Natural killer cell (primary cell): Measurements from ENCODE around the gene NBEAL2. TPM values are rescaled to one million over a fixed set of nuclear protein-coding genes. Genes with fewer than 3 reads are reported as not detected.

ENCODE experiments used
- ATAC-seq, 3 donors: fragments of 150-1000 bp in 2 of 3; fragments of 200-7000 bp in 1 of 3; cut with Tn5 transposase; 1 replicate in 1 of 3; 2 replicates in 2 of 3; pipeline ENCODE4 v1.10.0; 2021; ENCODE audit warnings: mild to moderate bottlenecking in 2 of 3, moderate library complexity in 2 of 3
- DNase-seq, 2 donors: peaks; one replicate each; pipeline versions ENCODE4 v3.0.0 to v3.0.0-alpha.2; 2013 to 2021; ENCODE audit warnings: mixed read lengths in 1 of 2
- H3K27ac ChIP-seq: one replicate; pipeline ENCODE4 v1.5.1; 2013; ENCODE audit warnings: mild to moderate bottlenecking, low read length
- H3K27me3 ChIP-seq: one replicate; pipeline ENCODE4 v1.6.1; 2013; ENCODE audit warnings: low read length; ENCODE audit not compliant: control insufficient read depth, insufficient read depth
- H3K36me3 ChIP-seq: one replicate; pipeline ENCODE4 v1.6.1; 2013; ENCODE audit warnings: low read length; ENCODE audit not compliant: control insufficient read depth, insufficient read depth
- H3K4me1 ChIP-seq: one replicate; pipeline ENCODE4 v1.6.1; 2013; ENCODE audit warnings: low read length; ENCODE audit not compliant: control insufficient read depth, insufficient read depth
- H3K4me3 ChIP-seq: one replicate; pipeline ENCODE4 v1.5.1; 2013; ENCODE audit warnings: low read length
- H3K9me3 ChIP-seq: one replicate; pipeline ENCODE4 v1.6.1; 2013; ENCODE audit warnings: low read length; ENCODE audit not compliant: control insufficient read depth, insufficient read depth
- H3K27ac Mint-ChIP-seq, 2 donors: one replicate each; pipeline ENCODE4 v1.8.0; 2022; ENCODE audit warnings: mild to moderate bottlenecking in 2 of 2, mixed read lengths in 2 of 2, moderate library complexity in 1 of 2
- H3K27me3 Mint-ChIP-seq, 2 donors: one replicate each; pipeline ENCODE4 v1.8.0; 2022; ENCODE audit warnings: low read depth in 2 of 2, mixed read lengths in 2 of 2
- H3K36me3 Mint-ChIP-seq: one replicate; pipeline ENCODE4 v1.8.0; 2022; ENCODE audit warnings: mixed read lengths
- H3K4me1 Mint-ChIP-seq, 2 donors: one replicate each; pipeline ENCODE4 v1.8.0; 2022; ENCODE audit warnings: mixed read lengths in 2 of 2
- H3K4me3 Mint-ChIP-seq: one replicate; pipeline ENCODE4 v1.8.0; 2022; ENCODE audit warnings: mild to moderate bottlenecking, moderate library complexity, mixed read lengths
- H3K9me3 Mint-ChIP-seq, 2 donors: one replicate each; pipeline ENCODE4 v1.8.0; 2022; ENCODE audit warnings: mixed read lengths in 2 of 2
- CTCF ChIP-seq: fragments of 200-600 bp; IDR thresholded peaks from one replicate; pipeline ENCODE4 v1.8.0; 2022; ENCODE audit warnings: antibody characterized with exemption
- WGBS: methylation state at CpG from one replicate; pipeline ENCODE4 v1.1.7; 2013; ENCODE audit warnings: missing lambda C conversion rate; ENCODE audit not compliant: insufficient coverage; 5-methylcytosine and 5-hydroxymethylcytosine counted together
- intact Hi-C: fragments of 100-400 bp; cut with micrococcal nuclease; formaldehyde crosslinking; loops from one replicate; pipeline ENCODE4 v1.14.2; 2022
- total RNA-seq, 4 donors: library from RNA; stranded (reverse); fragments of 120-200 nt in 1 of 4; gene quantifications; one replicate each; pipeline versions ENCODE4 v1.2.3 to v1.2.4, GENCODE V29; 2013 to 2022

The NBEAL2 gene
- total RNA-seq, 3 donors from 2014 or later (not counting 1 experiment from before 2014, with no cell fraction given), result 453 to 536 (median 532) TPM

GRCh38 chr3:47004369-47005211, 25.1 kb downstream of the NBEAL2 start:
- peaks cover 16 to 19% of the 10 kb centered on the region in 2 donors for H3K4me1 Mint-ChIP-seq
- H3K27ac ChIP-seq, result no peak overlapping the region
- H3K27ac Mint-ChIP-seq, result no peak overlapping the region
- peaks cover 90% of the 10 kb centered on the region for H3K36me3 ChIP-seq
- no peaks in the 10 kb centered on the region for H3K9me3 ChIP-seq
- H3K4me3 Mint-ChIP-seq, result no peak overlapping the region
- H3K36me3 Mint-ChIP-seq, result no peaks in the 10 kb centered on the region
- DNase-seq (no peak), ATAC-seq (no peak)
- TF ChIP-seq CTCF, result no peak
- WGBS, result 97% methylated on average over 17 of the region's 17 CpGs
- H3K4me1 ChIP-seq, result peaks cover 27% of the 10 kb centered on the region
- H3K27me3 Mint-ChIP-seq, result no peaks in the 10 kb centered on the region
- H3K9me3 Mint-ChIP-seq, result no peaks in the 10 kb centered on the region
- no peak overlapping the region for H3K4me3 ChIP-seq
- H3K27me3 ChIP-seq, result no peaks in the 10 kb centered on the region
- intact Hi-C loops, result no loop called here

GRCh38 chr3:47005212-47006144, 26.0 kb downstream of the NBEAL2 start:
- H3K4me1 Mint-ChIP-seq, result peaks cover 18 to 21% of the 10 kb centered on the region in 2 donors
- intact Hi-C loops, result no loop called here
- H3K4me3 Mint-ChIP-seq, result no peak overlapping the region
- no peaks in the 10 kb centered on the region for H3K9me3 ChIP-seq
- H3K27me3 Mint-ChIP-seq, result no peaks in the 10 kb centered on the region
- H3K27me3 ChIP-seq, result no peaks in the 10 kb centered on the region
- H3K4me1 ChIP-seq, result peaks cover 32% of the 10 kb centered on the region
- H3K36me3 Mint-ChIP-seq, result no peaks in the 10 kb centered on the region
- H3K9me3 Mint-ChIP-seq, result no peaks in the 10 kb centered on the region
- WGBS, result 93% methylated on average over 32 of the region's 32 CpGs
- peak in 1 of 2 donors; percentile 13 for DNase-seq
- peak overlapping the region; percentile 23 to 47 for H3K27ac Mint-ChIP-seq
- H3K4me3 ChIP-seq, result no peak overlapping the region
- no peak overlapping the region for H3K27ac ChIP-seq
- no peak for TF ChIP-seq CTCF
- no peak for ATAC-seq
- H3K36me3 ChIP-seq, result peaks cover 81% of the 10 kb centered on the region

- Mint-ChIP-seq H3K4me3 (no peak overlapping the region), H3K4me1 (peaks cover 17 to 20% of the 10 kb centered on the region in 2 donors), H3K9me3 (no peaks in the 10 kb centered on the region), H3K36me3 (no peaks in the 10 kb centered on the region), H3K27ac (peak overlapping the region; percentile 23 to 47), H3K27me3 (no peaks in the 10 kb centered on the region)
- no peak overlapping the region for H3K27ac ChIP-seq
- no peaks in the 10 kb centered on the region for H3K9me3 ChIP-seq
- intact Hi-C loops, result no loop called here
- no peak for TF ChIP-seq CTCF
- peaks cover 25% of the 10 kb centered on the region for H3K4me1 ChIP-seq
- 93% methylated on average over 9 of the region's 9 CpGs for WGBS
- no peaks in the 10 kb centered on the region for H3K27me3 ChIP-seq
- no peak overlapping the region for H3K4me3 ChIP-seq
- H3K36me3 ChIP-seq, result peaks cover 74% of the 10 kb centered on the region
- DNase-seq (no peak), ATAC-seq (no peak)
These were observed 26.7 kb downstream of the NBEAL2 start for GRCh38 chr3:47006145-47006651.
